Kidney epithelial cell (primary cell): Measurements from ENCODE around the gene PTPN6. TPM values are rescaled to one million over a fixed set of nuclear protein-coding genes. Genes with fewer than 3 reads are reported as not detected.

Experiments
- DNase-seq: peaks from one replicate; pipeline ENCODE4 v3.0.0-alpha.2; 2010; ENCODE audit warnings: low read depth
- H3K27me3 ChIP-seq: 2 replicates; pipeline ENCODE4 v1.6.0; 2011; ENCODE audit warnings: low read length; ENCODE audit not compliant: control insufficient read depth, insufficient read depth
- H3K36me3 ChIP-seq: 2 replicates; pipeline ENCODE4 v1.5.1; 2011; ENCODE audit warnings: low read length; ENCODE audit not compliant: control insufficient read depth, insufficient read depth
- H3K4me3 ChIP-seq: 2 replicates; pipeline ENCODE4 v1.5.1; 2011; ENCODE audit warnings: low read depth, mild to moderate bottlenecking, control low read depth, low read length
- total RNA-seq: library from RNA; depleted of rRNA; stranded (reverse); fragments of >200 nt; gene quantifications from 2 replicates; pipeline ENCODE4 v1.2.3, GENCODE V29; 2015
- TF ChIP-seq, protein P1 (sequence below): IDR thresholded peaks from 2 replicates; pipeline ENCODE4 v1.5.1; 2011; ENCODE audit warnings: mild to moderate bottlenecking, moderate library complexity, low read length, control low read depth, inconsistent platforms; ENCODE audit not compliant: insufficient read depth, poor library complexity, severe bottlenecking

The PTPN6 gene
- total RNA-seq, 1 donor from 2014 or later = 31.3 TPM

DNA sequence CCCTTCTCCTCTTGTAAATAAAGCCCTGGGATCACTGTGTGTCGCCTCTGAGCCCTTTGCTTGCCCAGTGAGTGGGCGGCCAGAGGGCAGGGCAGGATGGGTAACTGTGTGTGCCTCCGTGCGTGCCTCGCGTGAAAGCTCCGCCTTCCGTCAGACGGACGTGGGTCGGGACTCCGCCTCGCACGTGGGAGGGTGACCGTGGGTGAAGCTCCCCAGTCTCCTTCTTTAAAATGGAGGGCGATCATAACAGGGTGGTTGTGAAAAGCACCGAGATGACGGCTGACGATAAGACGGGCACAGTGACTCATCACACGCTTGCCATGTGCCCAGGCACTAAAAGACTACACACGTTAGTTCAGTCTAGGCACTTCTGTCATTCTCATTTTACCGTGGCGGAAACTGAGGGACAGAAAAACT lies 10.1 kb downstream of the PTPN6 start:
- Histone ChIP-seq H3K4me3 (no peak overlapping the region), H3K36me3 (no peaks in the 10 kb centered on the region), H3K27me3 (no peaks in the 10 kb centered on the region)
- no peak for DNase-seq
- TF ChIP-seq, protein P1, sequence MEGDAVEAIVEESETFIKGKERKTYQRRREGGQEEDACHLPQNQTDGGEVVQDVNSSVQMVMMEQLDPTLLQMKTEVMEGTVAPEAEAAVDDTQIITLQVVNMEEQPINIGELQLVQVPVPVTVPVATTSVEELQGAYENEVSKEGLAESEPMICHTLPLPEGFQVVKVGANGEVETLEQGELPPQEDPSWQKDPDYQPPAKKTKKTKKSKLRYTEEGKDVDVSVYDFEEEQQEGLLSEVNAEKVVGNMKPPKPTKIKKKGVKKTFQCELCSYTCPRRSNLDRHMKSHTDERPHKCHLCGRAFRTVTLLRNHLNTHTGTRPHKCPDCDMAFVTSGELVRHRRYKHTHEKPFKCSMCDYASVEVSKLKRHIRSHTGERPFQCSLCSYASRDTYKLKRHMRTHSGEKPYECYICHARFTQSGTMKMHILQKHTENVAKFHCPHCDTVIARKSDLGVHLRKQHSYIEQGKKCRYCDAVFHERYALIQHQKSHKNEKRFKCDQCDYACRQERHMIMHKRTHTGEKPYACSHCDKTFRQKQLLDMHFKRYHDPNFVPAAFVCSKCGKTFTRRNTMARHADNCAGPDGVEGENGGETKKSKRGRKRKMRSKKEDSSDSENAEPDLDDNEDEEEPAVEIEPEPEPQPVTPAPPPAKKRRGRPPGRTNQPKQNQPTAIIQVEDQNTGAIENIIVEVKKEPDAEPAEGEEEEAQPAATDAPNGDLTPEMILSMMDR = no peak

DNA sequence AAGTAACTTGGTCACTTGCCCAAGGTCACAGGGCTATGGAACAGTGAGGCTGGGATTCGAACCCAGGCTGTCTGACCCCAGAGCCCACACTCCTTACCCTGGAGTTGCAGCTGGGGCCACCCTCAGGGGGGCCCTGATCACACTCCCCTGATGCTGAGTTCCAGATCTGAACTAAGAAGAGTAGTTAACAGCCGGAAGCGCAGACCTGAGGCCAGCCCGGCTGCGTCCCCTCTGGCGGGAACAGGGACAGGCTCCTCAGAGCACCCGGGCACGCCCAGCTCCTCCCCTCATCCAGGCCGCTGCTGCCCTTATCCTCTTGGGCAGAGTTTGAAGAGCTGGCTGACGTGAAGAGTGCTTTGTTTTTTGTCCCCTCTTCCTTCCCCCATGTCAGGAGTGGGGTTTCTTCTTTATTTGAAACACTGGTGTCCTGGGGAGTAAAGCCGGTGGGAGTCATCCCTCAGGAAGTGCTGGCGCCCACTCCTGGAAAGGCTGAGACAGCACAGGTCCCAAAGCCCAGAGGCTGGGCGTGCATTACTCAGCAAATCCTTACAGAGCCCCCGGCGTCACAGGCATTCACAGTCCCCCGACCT lies 10.6 kb downstream of the PTPN6 start:
- no peaks in the 10 kb centered on the region for H3K36me3 ChIP-seq
- H3K4me3 ChIP-seq = no peak overlapping the region
- TF ChIP-seq, protein P1 = peak; percentile 73
- no peak for DNase-seq
- no peaks in the 10 kb centered on the region for H3K27me3 ChIP-seq

DNA sequence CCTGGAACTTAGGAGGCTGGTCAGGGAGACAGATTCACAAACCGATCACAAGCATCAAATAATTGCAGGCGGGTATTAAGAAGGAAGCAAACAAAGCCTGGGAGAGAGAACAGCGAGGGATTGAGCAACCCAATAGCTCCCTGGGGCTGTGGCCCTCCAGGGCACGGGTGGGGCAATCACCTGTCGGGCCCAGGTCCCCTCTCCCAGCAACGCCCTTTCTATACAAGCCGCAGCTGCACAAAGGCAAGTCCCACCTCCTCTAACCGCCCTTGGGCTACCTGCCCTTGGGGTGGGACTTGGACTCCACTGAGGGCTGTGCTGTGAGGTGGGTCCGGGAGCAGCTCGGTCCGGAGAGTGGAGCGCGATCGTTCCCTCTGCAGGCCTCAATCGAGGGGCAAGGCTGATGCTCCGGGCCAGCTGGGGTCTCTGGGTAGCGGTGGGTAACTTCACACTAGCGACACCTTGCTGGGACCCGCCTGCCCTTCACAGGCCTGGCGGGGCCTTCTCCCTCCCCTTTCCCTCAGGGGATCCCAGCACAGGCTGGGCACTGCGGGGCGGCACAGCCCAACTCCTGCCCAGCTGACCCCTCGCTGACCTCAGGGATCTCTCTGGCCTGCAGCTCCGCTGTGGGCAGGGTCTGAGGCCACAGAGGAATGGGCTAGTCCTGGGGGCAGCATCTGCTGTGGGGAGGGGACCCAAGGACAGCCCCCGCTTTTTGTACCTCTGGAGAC lies 11.3 kb downstream of the PTPN6 start:
- DNase-seq = no peak
- Histone ChIP-seq H3K36me3 (no peaks in the 10 kb centered on the region), H3K4me3 (no peak overlapping the region), H3K27me3 (no peaks in the 10 kb centered on the region)
- TF ChIP-seq, protein P1 = no peak

DNA sequence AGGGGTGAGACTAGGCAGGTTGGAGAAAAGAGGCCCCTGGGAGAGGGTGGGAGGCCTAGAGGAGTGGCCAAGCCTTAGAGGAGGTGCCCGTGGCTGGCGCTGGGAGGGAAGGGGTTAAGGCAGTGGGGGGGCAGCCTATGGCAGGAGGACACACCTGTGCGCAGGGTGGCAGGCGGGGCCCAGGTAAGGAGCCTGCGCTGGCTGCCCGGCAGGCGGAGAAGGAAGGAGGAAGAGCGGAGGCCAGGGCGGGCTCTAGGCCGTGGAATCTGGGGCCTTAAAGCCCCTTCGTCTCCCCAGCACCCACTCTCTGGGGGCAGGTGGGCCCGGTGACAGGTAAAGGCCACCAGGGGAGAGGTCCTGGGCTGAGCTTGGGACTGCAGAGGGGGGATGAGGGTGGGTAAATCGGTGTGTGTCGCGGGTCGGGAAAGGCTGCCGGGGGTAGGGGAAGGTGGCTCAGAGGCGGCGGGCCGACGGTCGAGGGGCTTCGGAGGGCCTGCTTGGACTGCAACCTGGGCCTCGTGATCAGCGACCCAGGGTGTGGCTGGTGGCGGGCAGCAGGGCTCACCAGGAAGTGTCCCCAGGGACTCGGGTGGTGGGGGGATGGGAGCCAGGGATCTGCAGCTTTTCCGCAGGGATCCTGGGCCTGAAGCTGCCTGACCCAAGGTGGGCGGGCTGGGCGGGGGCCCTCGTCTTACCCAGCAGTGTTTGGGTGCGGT lies 12.0 kb downstream of the PTPN6 start:
- no peaks in the 10 kb centered on the region for H3K27me3 ChIP-seq
- H3K36me3 ChIP-seq = peaks cover 2% of the 10 kb centered on the region
- DNase-seq = no peak
- TF ChIP-seq, protein P1 = no peak
- peak overlapping the region; percentile 36 for H3K4me3 ChIP-seq

DNA sequence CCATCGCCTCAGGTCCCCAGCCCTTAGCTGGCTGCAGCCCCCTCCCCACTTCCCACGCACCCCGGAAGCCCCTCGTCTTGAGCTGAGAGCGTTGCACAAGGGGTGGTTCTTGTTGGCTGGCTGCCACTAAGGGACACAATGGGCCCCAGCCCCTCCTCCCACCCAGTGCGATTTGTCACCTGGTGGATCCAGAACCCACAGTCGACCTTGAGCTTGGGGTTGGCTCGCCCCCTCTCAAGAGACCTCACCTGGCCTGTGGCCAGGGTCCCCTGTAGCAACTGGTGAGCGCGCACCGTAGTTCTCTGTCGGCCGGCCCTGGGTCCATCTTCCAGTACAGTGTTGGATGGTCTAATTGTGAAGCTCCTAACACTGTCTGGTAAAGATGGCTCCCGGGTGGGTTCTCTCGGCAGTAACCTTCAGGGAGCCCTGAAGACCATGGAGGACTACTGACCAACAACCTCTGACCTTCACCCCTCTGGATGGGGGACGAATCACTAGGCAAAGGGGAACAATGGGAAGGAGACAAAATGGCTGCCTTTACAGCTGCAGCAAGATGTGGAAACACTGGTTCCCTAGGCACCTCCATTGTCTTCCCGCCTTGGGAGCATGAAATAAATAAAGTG lies 12.7 kb downstream of the PTPN6 start:
- H3K27me3 ChIP-seq = no peaks in the 10 kb centered on the region
- peaks cover 4% of the 10 kb centered on the region for H3K36me3 ChIP-seq
- TF ChIP-seq, protein P1 = no peak
- DNase-seq = no peak
- H3K4me3 ChIP-seq = peak overlapping the region; percentile 36
